HG02884 (cell line): ENCODE measurements around the gene PSORS1C2.
"Not testable (repeated sequence)": the region's sequence is repeated elsewhere in the genome, so short reads cannot be mapped to it uniquely, and the experiment has no call there.

Source experiments
- ATAC-seq: cut with Tn5 transposase; IDR thresholded peaks from one replicate; pipeline ENCODE4 v1.9.1; 2021; ENCODE audit warnings: mild to moderate bottlenecking, moderate library complexity; ENCODE audit not compliant: unreplicated experiment

Gene PSORS1C2

GRCh38 chr6:31138982-31139381, at the start of gene PSORS1C2:
PSORS1C2 (minus strand) TSS chr6:31139066; CDS start chr6:31139026, 40 bp downstream.
- ATAC-seq, result no peak

- no peak for ATAC-seq
Observed at GRCh38 chr6:31187780-31188194, 48.9 kb upstream of the PSORS1C2 start.

GRCh38 chr6:31186052-31186734, 47.3 kb upstream of the PSORS1C2 start:
- ATAC-seq, result no peak

- ATAC-seq, result not testable (repeated sequence)
Observed at GRCh38 chr6:31185695-31186051, 46.8 kb upstream of the PSORS1C2 start.

GRCh38 chr6:31183859-31184258, 45.0 kb upstream of the PSORS1C2 start:
- ATAC-seq, result not testable (repeated sequence)

GRCh38 chr6:31183287-31183686, 44.4 kb upstream of the PSORS1C2 start:
- ATAC-seq, result not testable (repeated sequence)

GRCh38 chr6:31180500-31180899, 41.6 kb upstream of the PSORS1C2 start:
- ATAC-seq, result no peak

GRCh38 chr6:31179896-31180295, 41.0 kb upstream of the PSORS1C2 start:
- ATAC-seq, result no peak

- ATAC-seq, result no peak
Observed at GRCh38 chr6:31179042-31179386, 40.1 kb upstream of the PSORS1C2 start.

- no peak for ATAC-seq
Observed at GRCh38 chr6:31178143-31179041, 39.5 kb upstream of the PSORS1C2 start.

- no peak for ATAC-seq
Observed at GRCh38 chr6:31175971-31176370, 37.1 kb upstream of the PSORS1C2 start.

- no peak for ATAC-seq
Observed at GRCh38 chr6:31174378-31174777, 35.5 kb upstream of the PSORS1C2 start.

- ATAC-seq, result no peak
Observed at GRCh38 chr6:31173406-31173805, 34.5 kb upstream of the PSORS1C2 start.

GRCh38 chr6:31172973-31173384, 34.1 kb upstream of the PSORS1C2 start:
- no peak for ATAC-seq

GRCh38 chr6:31171931-31172905, 33.4 kb upstream of the PSORS1C2 start:
- ATAC-seq, result no peak

GRCh38 chr6:31170987-31171671, 32.3 kb upstream of the PSORS1C2 start:
- no peak for ATAC-seq

GRCh38 chr6:31170600-31170881, 31.7 kb upstream of the PSORS1C2 start, which contains the start of gene POU5F1:
POU5F1 (minus strand) TSS chr6:31170682; CDS start chr6:31170620, 62 bp downstream.
- no peak for ATAC-seq

- not testable (repeated sequence) for ATAC-seq
Observed at GRCh38 chr6:31169858-31170599, 31.2 kb upstream of the PSORS1C2 start.

- no peak for ATAC-seq
Observed at GRCh38 chr6:31169123-31169857, 30.4 kb upstream of the PSORS1C2 start.
